Activated CD8-positive, alpha-beta T cell treated with anti-CD3 and anti-CD28 coated beads, Interleukin-2, amount 10 ng/mL, durations not matched to agents 7 days and 5 days (primary cell): Measurements from ENCODE around the gene KRTAP2-4. TPM values are rescaled to one million over a fixed set of nuclear protein-coding genes. Genes with fewer than 3 reads are reported as not detected.

Experiments
- ATAC-seq: fragments of 150-1000 bp; cut with Tn5 transposase; one replicate; pipeline ENCODE4 v1.10.0; 2021; ENCODE audit warnings: moderate library complexity
- CTCF ChIA-PET: fragments of 350-600 bp; sonication (Branson Sonifier 250); formaldehyde crosslinking; loops from one replicate; lab custom pipeline; 2021; ENCODE audit warnings: antibody characterized with exemption; lab: Charles Lee
- POLR2A ChIA-PET: fragments of 350-600 bp; sonication (Branson Sonifier 250); formaldehyde crosslinking; loops from one replicate; lab custom pipeline; 2021; ENCODE audit warnings: antibody characterized with exemption; lab: Charles Lee
- DNase-seq: peaks from one replicate; pipeline ENCODE4 v3.0.0-alpha.2; 2020
- H3K27ac Mint-ChIP-seq: one replicate; pipeline ENCODE4 v1.8.0; 2021; ENCODE audit warnings: mild to moderate bottlenecking, mixed read lengths
- H3K27me3 Mint-ChIP-seq: one replicate; pipeline ENCODE4 v1.8.0; 2021; ENCODE audit warnings: low read depth, mixed read lengths
- H3K36me3 Mint-ChIP-seq: one replicate; pipeline ENCODE4 v1.8.0; 2021; ENCODE audit warnings: low read depth, mixed read lengths
- H3K4me1 Mint-ChIP-seq: one replicate; pipeline ENCODE4 v1.8.0; 2021; ENCODE audit warnings: low read depth, mixed read lengths
- H3K4me3 Mint-ChIP-seq: one replicate; pipeline ENCODE4 v1.8.0; 2021; ENCODE audit warnings: mild to moderate bottlenecking, mixed read lengths
- H3K9me3 Mint-ChIP-seq: one replicate; pipeline ENCODE4 v1.8.0; 2022; ENCODE audit warnings: mixed read lengths; ENCODE audit not compliant: insufficient read depth
- total RNA-seq, 2 experiments: library from RNA; stranded (reverse); gene quantifications; one replicate each; pipeline ENCODE4 v1.2.3, GENCODE V29; 2021

KRTAP2-4 gene
- total RNA-seq, 2 experiments from 2014 or later: not detected

GRCh38 chr17:41020336-41020735 lies 45.3 kb downstream of the KRTAP2-4 start:
- H3K36me3 Mint-ChIP-seq: no peaks in the 10 kb centered on the region
- no peak overlapping the region for H3K27ac Mint-ChIP-seq
- no peak overlapping the region for H3K4me3 Mint-ChIP-seq
- CTCF ChIA-PET: interaction anchor here (1.0 kb wide), 1 partner anchor 111 kb away, joined by 3 read pairs; no protein-coding TSS in a partner anchor
- peaks cover 14% of the 10 kb centered on the region for H3K27me3 Mint-ChIP-seq
- DNase-seq (no peak), ATAC-seq (no peak)
- POLR2A ChIA-PET: no interaction called here
- peaks cover 4% of the 10 kb centered on the region for H3K4me1 Mint-ChIP-seq
- H3K9me3 Mint-ChIP-seq: no peaks in the 10 kb centered on the region

DNA sequence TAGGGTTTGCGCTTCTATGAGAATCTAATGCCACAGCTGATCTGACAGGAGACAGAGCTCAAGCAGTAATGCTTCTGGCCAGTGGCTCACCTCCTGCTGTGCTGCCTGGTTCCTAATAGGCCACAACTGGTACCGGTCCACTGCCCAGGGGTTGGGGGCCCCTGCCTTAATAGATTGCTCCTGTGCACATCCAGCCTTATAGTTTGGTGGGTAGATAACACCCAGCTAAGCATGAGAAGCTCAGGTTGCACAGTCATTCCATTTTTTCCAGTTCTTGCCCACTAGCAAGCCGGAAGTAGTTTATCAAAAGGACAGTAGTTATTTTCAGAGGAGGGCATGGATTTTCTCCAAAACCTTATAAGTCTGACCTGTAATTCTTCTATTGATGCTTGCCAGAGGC lies 46.3 kb downstream of the KRTAP2-4 start:
- Mint-ChIP-seq H3K36me3 (no peaks in the 10 kb centered on the region), H3K27ac (no peak overlapping the region), H3K27me3 (peaks cover 15% of the 10 kb centered on the region), H3K4me1 (no peaks in the 10 kb centered on the region), H3K4me3 (no peak overlapping the region), H3K9me3 (no peaks in the 10 kb centered on the region)
- DNase-seq (no peak), ATAC-seq (no peak)
- ChIA-PET CTCF (no interaction called here), POLR2A (no interaction called here)

- CTCF ChIA-PET: no interaction called here
Measured at GRCh38 chr17:41018541-41018940, 47.1 kb downstream of the KRTAP2-4 start.

GRCh38 chr17:41016578-41017215 lies 49.0 kb downstream of the KRTAP2-4 start:
- ATAC-seq (no peak), DNase-seq (no peak)
- H3K4me3 Mint-ChIP-seq: no peak overlapping the region
- no peaks in the 10 kb centered on the region for H3K36me3 Mint-ChIP-seq
- H3K27me3 Mint-ChIP-seq: peaks cover 10% of the 10 kb centered on the region
- ChIA-PET CTCF (interaction anchor here (1.5 kb wide), 1 partner anchor 8 kb away, joined by 3 read pairs; no protein-coding TSS in a partner anchor), POLR2A (no interaction called here)
- no peaks in the 10 kb centered on the region for H3K4me1 Mint-ChIP-seq
- no peaks in the 10 kb centered on the region for H3K9me3 Mint-ChIP-seq
- H3K27ac Mint-ChIP-seq: no peak overlapping the region

More at GRCh38 chr17:41018541-41018940, 47.1 kb downstream of the KRTAP2-4 start:
- Mint-ChIP-seq H3K36me3 (no peaks in the 10 kb centered on the region), H3K9me3 (no peaks in the 10 kb centered on the region), H3K27me3 (peaks cover 12% of the 10 kb centered on the region), H3K4me3 (no peak overlapping the region), H3K27ac (no peak overlapping the region), H3K4me1 (no peaks in the 10 kb centered on the region)
- DNase-seq (no peak), ATAC-seq (no peak)
- POLR2A ChIA-PET: no interaction called here

DNA sequence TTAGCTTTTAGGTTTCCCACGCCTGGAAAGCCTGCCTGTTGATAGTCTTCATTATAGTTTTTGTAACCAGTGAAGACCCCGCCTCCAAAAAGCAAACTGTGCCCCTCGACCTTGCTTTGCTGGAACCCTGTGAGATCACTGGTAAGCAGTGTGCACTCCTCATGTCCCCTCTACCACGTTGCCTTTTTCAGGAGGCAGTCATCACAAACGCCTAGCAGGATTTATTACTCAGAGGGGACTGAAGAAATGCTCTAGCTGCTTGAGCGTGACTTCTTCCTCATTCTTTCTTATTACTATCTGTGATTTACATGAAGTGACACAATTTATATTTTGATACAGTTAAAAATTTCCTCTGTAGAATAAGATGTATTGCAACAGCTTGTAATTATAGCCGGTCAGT lies 50.2 kb downstream of the KRTAP2-4 start:
- no peak overlapping the region for H3K27ac Mint-ChIP-seq
- DNase-seq (no peak), ATAC-seq (no peak)
- no peaks in the 10 kb centered on the region for H3K4me1 Mint-ChIP-seq
- CTCF ChIA-PET: interaction anchor here (1.5 kb wide), 1 partner anchor 9 kb away, joined by 3 read pairs; no protein-coding TSS in a partner anchor
- H3K27me3 Mint-ChIP-seq: peaks cover 8% of the 10 kb centered on the region
- H3K9me3 Mint-ChIP-seq: no peaks in the 10 kb centered on the region
- H3K36me3 Mint-ChIP-seq: no peaks in the 10 kb centered on the region
- H3K4me3 Mint-ChIP-seq: no peak overlapping the region
- POLR2A ChIA-PET: no interaction called here

Other genes with a start within 250 kb of the KRTAP2-4 start
- 10 to 100 TPM; 26.9 to 28.2 TPM for gene KRT10, start 243.3 kb downstream of the KRTAP2-4 start, total RNA-seq
- gene KRT12, start 198.7 kb downstream of the KRTAP2-4 start, total RNA-seq: not detected
- gene KRT20, start 180.6 kb downstream of the KRTAP2-4 start, total RNA-seq: not detected
- gene KRT23, start 128.2 kb downstream of the KRTAP2-4 start, total RNA-seq: not detected
- gene KRT39, start 98.9 kb downstream of the KRTAP2-4 start, total RNA-seq: not detected
- not detected for gene KRT40, start 81.6 kb downstream of the KRTAP2-4 start, total RNA-seq
- not detected for gene KRTAP3-3, start 71.7 kb downstream of the KRTAP2-4 start, total RNA-seq
- not detected for gene KRTAP3-2, start 66.0 kb downstream of the KRTAP2-4 start, total RNA-seq
- gene KRTAP3-1, start 56.8 kb downstream of the KRTAP2-4 start, total RNA-seq: not detected
- not detected for gene KRTAP1-5, start 38.7 kb downstream of the KRTAP2-4 start, total RNA-seq
- gene KRTAP1-4, start 35.7 kb downstream of the KRTAP2-4 start, total RNA-seq: not detected
- gene KRTAP1-3, start 31.0 kb downstream of the KRTAP2-4 start, total RNA-seq: not detected
- gene KRTAP1-1, start 24.4 kb downstream of the KRTAP2-4 start, total RNA-seq: not detected
- gene KRTAP2-1, start 18.6 kb downstream of the KRTAP2-4 start, total RNA-seq: not detected
- not detected for gene KRTAP2-2, start 10.6 kb downstream of the KRTAP2-4 start, total RNA-seq
- not detected for gene KRTAP2-3, start 5.8 kb downstream of the KRTAP2-4 start, total RNA-seq
- not detected for gene KRTAP4-7, start 18.3 kb upstream of the KRTAP2-4 start, total RNA-seq
- gene KRTAP4-8, start 32.3 kb upstream of the KRTAP2-4 start, total RNA-seq: not detected
- gene KRTAP4-16, start 36.3 kb upstream of the KRTAP2-4 start, total RNA-seq: not detected
- not detected for gene KRTAP4-9, start 39.5 kb upstream of the KRTAP2-4 start, total RNA-seq
- not detected for gene KRTAP4-11, start 52.5 kb upstream of the KRTAP2-4 start, total RNA-seq
- gene KRTAP4-12, start 58.3 kb upstream of the KRTAP2-4 start, total RNA-seq: not detected
- not detected for gene KRTAP4-6, start 74.7 kb upstream of the KRTAP2-4 start, total RNA-seq
- gene KRTAP4-5, start 83.9 kb upstream of the KRTAP2-4 start, total RNA-seq: not detected
- gene KRTAP4-4, start 94.9 kb upstream of the KRTAP2-4 start, total RNA-seq: not detected
- not detected for gene KRTAP4-3, start 102.3 kb upstream of the KRTAP2-4 start, total RNA-seq
- gene KRTAP4-2, start 112.3 kb upstream of the KRTAP2-4 start, total RNA-seq: not detected
- not detected for gene KRTAP4-1, start 119.0 kb upstream of the KRTAP2-4 start, total RNA-seq
- not detected for gene KRTAP9-1, start 124.0 kb upstream of the KRTAP2-4 start, total RNA-seq
- gene KRTAP9-2, start 160.8 kb upstream of the KRTAP2-4 start, total RNA-seq: not detected
- not detected for gene KRTAP9-3, start 166.6 kb upstream of the KRTAP2-4 start, total RNA-seq
- gene KRTAP9-8, start 172.1 kb upstream of the KRTAP2-4 start, total RNA-seq: not detected
- not detected for gene KRTAP9-4, start 183.8 kb upstream of the KRTAP2-4 start, total RNA-seq
- gene KRTAP9-9, start 189.5 kb upstream of the KRTAP2-4 start, total RNA-seq: not detected
- not detected for gene KRTAP9-6, start 199.5 kb upstream of the KRTAP2-4 start, total RNA-seq
- not detected for gene KRTAP9-7, start 209.8 kb upstream of the KRTAP2-4 start, total RNA-seq
- not detected for gene KRTAP29-1, start 237.0 kb upstream of the KRTAP2-4 start, total RNA-seq
- not detected for gene KRTAP16-1, start 243.4 kb upstream of the KRTAP2-4 start, total RNA-seq
- gene KRTAP17-1, start 249.8 kb upstream of the KRTAP2-4 start, total RNA-seq: not detected